RWPE1 (cell line): ENCODE data around the gene FAM50A.

Experiments
- CTCF ChIA-PET: fragments of 350-600 bp; sonication (Branson Sonifier 250); formaldehyde crosslinking; extraction: SDS; loops from one replicate; lab custom pipeline; 2021; lab: Yijun Ruan, JAX
- POLR2A ChIA-PET: fragments of 400-600 bp; formaldehyde crosslinking; extraction: SDS; loops from one replicate; lab custom pipeline; 2020; ENCODE audit warnings: antibody characterized with exemption; ENCODE audit not compliant: low non-redundant PET; lab: Yijun Ruan, JAX
- DNase-seq: peaks from one replicate; pipeline ENCODE4 v3.0.0; 2012; ENCODE audit warnings: low spot score
- H3K27ac ChIP-seq: fragments of 450-650 bp; 2 replicates; pipeline ENCODE4 v1.5.1; 2017
- TF ChIP-seq, protein P1 (sequence below): fragments of 450-650 bp; conservative IDR thresholded peaks from 2 replicates; pipeline ENCODE4 v1.5.1; 2017; ENCODE audit warnings: low read depth, mild to moderate bottlenecking

FAM50A gene

DNA sequence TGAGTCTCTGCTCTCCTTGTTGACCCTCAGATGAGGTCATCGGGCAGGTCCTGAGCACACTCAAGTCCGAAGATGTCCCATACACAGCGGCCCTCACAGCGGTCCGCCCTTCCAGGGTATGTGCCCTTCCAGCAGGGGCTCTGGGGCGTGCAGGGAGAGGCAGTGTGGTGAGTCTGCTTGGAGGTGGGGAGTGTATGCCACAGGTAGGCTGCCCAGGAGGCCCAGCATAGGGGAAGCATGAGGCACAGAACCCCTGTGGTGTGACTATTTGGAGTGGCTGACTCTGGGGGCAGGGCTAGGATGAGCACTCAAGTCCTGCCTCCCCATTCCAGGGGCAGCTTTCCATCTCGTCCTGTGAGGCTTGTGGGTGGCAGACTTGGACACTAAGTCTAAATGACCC is 10.3 kb upstream of the FAM50A start:
- ChIA-PET POLR2A (no interaction called here), CTCF (no interaction called here)
- TF ChIP-seq, protein P1, sequence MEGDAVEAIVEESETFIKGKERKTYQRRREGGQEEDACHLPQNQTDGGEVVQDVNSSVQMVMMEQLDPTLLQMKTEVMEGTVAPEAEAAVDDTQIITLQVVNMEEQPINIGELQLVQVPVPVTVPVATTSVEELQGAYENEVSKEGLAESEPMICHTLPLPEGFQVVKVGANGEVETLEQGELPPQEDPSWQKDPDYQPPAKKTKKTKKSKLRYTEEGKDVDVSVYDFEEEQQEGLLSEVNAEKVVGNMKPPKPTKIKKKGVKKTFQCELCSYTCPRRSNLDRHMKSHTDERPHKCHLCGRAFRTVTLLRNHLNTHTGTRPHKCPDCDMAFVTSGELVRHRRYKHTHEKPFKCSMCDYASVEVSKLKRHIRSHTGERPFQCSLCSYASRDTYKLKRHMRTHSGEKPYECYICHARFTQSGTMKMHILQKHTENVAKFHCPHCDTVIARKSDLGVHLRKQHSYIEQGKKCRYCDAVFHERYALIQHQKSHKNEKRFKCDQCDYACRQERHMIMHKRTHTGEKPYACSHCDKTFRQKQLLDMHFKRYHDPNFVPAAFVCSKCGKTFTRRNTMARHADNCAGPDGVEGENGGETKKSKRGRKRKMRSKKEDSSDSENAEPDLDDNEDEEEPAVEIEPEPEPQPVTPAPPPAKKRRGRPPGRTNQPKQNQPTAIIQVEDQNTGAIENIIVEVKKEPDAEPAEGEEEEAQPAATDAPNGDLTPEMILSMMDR, result no peak
- DNase-seq, result no peak
- peak overlapping the region; percentile 12; the same call in 1 of the 2 replicates for H3K27ac ChIP-seq

DNA sequence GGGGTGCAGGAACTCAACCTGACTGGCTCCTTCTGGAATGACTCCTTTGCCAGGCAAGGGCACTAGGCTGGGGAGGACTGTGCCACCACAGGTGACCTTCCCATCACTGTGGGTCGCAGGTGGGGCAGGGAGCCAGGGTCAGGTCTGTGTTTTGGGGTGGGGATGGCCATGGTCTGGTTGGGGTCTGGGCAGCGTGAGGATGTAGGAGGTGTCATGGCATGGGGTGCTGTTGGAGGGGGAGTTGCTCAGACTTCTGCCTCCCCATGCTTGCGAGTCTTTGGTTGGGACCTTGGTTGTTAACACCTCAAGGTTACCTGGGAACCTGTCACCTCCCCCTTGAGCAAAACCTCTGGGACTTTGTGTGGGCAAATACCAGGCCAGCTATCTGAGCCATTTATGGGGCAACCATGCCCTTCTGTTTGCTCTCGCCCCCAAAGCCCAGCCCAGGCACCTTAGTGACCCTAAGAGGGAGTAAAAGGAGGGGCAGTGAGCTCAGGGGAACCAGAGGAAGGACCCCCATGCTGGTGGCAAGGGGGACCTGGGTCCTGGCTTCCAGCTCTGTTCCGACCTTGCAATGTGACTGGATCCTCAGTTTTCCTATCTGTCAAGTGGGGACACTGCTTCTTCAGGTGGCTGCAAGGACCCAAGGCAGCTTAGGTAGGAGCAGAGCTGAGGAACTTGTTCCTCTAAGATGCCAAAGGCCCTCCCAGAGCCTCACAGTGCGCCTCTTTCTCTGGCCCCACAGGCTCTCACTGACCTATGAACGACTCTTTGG is 9.4 kb upstream of the FAM50A start:
- ChIA-PET POLR2A (no interaction called here), CTCF (no interaction called here)
- no peak for DNase-seq
- no peak overlapping the region; the same call in 1 of the 2 replicates for H3K27ac ChIP-seq
- TF ChIP-seq, protein P1, result no peak

DNA sequence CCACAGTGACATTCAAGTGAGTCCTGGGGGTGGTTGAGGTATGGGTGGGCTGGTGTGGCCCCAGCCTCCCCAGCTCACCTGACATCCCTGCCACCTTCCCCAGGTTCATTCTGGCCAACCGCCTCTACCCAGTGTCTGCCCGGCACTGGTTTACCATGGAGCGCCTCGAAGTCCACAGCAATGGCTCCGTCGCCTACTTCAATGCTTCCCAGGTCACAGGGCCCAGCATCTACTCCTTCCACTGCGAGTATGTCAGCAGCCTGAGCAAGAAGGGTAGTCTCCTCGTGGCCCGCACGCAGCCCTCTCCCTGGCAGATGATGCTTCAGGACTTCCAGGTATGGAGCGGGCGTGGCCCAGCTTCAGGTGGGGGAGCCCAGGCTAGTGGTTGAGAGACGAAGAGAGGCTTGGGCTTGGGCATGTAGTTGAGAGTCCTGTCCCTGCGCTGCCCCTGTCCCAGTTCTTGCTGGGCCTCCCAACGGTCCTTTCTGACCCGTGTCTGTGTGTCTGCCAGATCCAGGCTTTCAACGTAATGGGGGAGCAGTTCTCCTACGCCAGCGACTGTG is 8.7 kb upstream of the FAM50A start:
- DNase-seq, result no peak
- CTCF ChIA-PET, result interaction anchor here (0.6 kb wide), 1 partner anchor 15 kb away, joined by 3 read pairs; no protein-coding TSS in a partner anchor
- POLR2A ChIA-PET, result interaction anchor here (0.5 kb wide), 1 partner anchor 51 kb away, joined by 5 read pairs; no protein-coding TSS in a partner anchor
- TF ChIP-seq, protein P1, result no peak
- H3K27ac ChIP-seq, result peak overlapping the region; percentile 83

DNA sequence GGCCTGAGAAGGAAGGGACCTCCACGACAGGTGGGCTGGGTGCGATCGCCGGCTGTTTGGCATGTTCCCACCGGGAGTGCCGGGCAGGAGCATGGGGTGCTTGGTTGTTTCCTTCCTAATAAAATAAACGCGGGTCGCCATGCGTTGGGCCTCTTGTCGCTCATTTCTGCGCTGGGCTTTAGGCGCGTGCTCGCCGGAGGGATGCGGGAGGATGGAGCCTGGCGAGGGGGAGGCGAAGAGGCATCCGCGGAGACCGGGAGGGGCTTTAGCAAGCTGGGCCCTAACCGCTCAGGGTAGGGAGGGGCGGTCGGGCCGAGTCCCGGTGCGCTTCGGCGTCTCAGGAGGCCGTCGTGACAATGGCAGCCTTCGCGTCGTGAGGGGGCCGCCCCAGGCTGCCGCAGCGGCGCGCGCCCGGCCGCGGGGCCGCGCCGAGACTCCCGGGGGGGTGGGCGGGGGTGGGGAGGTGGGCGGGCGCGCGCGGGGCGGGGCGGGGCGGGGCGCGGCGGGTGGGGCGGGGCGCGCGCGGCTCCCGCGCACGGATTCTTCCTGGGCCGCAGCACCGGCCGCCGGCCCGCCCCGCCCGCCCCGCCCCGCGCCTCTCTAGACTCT is 7.5 kb upstream of the FAM50A start:
- CTCF ChIA-PET, result no interaction called here
- peak overlapping the region; percentile 83 for H3K27ac ChIP-seq
- POLR2A ChIA-PET, result no interaction called here
- DNase-seq, result peak; percentile 44
- TF ChIP-seq, protein P1, result no peak

DNA sequence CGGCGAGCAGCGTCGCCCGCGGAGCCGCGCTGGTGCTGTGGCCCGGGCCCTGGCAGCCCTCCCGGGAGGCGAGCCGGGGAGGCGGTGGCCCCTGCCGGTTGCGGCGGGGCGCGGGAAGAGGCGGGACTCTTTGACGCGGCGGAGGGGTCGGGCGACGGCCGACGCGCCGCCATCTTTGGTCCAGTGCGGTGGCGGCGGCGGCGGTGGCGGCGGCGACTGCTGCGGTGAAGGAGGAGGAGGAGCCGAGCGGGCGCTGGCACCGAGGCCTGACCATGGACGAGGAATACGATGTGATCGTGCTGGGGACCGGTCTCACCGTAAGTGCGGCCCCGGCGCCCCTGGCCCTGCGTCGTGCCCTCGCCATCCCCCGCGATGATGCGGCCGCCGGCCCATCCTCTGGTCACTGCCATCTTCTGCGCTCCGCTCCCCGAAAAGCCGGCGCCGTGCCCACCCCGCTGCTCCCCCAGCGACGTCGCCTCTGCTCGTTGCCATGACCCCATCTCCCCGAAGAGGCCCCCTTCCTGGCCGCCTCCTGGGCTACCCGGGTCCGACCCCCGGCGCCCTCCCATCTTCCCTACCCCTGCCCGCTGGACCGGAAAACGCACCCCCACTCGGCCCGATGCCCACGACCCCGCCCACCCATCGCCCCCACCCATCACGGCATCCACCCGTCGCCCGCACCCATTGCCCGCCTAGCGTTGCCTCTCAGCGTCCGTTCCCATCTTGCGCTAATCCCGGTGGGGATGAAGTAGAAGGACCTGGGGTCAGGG is 6.8 kb upstream of the FAM50A start, which contains the start of gene GDI1:
TSS of gene GDI1 (plus strand) at position 172 of the 770 bp plus-strand sequence. CDS start at position 273, 101 bp downstream.
- DNase-seq, result no peak
- TF ChIP-seq, protein P1, result no peak
- peak within 1 kb of the TSS; percentile 83 for H3K27ac ChIP-seq
- ChIA-PET POLR2A (no interaction called here), CTCF (no interaction called here)
